ENCODE results near the gene HAGH.

HAGH gene

GRCh38 chr16:1768061-1768766 is 58.4 kb downstream of the HAGH start:
- no peak for FAIRE-seq

GRCh38 chr16:1767116-1767994 is 59.3 kb downstream of the HAGH start:
- TF ChIP-seq CTCF (IDR thresholded peaks at IDR 0.05; ENCODE audit: insufficient read depth, missing control alignments): no peak
- FAIRE-seq (no peak), DNase-seq (ENCODE audit: insufficient read length, low spot score) (no peak)

More at GRCh38 chr16:1768061-1768766, 58.4 kb downstream of the HAGH start:
- no peak for DNase-seq (ENCODE audit: insufficient read length, low spot score)
- TF ChIP-seq CTCF (IDR thresholded peaks at IDR 0.05; ENCODE audit: insufficient read depth, missing control alignments): no peak

- FAIRE-seq (no peak), DNase-seq (ENCODE audit: insufficient read length, low spot score) (no peak)
- no peak for TF ChIP-seq CTCF (IDR thresholded peaks at IDR 0.05; ENCODE audit: insufficient read depth, missing control alignments)
Observed at GRCh38 chr16:1766701-1767100, 59.9 kb downstream of the HAGH start.

- FAIRE-seq (no peak), DNase-seq (ENCODE audit: insufficient read length, low spot score) (no peak)
- no peak for TF ChIP-seq CTCF (IDR thresholded peaks at IDR 0.05; ENCODE audit: insufficient read depth, missing control alignments)
Observed at GRCh38 chr16:1766231-1766630, 60.4 kb downstream of the HAGH start.

- FAIRE-seq (no peak), DNase-seq (ENCODE audit: insufficient read length, low spot score) (no peak)
- TF ChIP-seq CTCF (IDR thresholded peaks at IDR 0.05; ENCODE audit: insufficient read depth, missing control alignments): no peak
Observed at GRCh38 chr16:1765826-1766225, 60.8 kb downstream of the HAGH start.

GRCh38 chr16:1764971-1765370 is 61.7 kb downstream of the HAGH start:
- DNase-seq (ENCODE audit: insufficient read length, low spot score): no peak
- FAIRE-seq: no peak
- no peak for TF ChIP-seq CTCF (IDR thresholded peaks at IDR 0.05; ENCODE audit: insufficient read depth, missing control alignments)

All from D721Med (cell line).